ENCODE results near the gene CTNNAL1. TPM values are rescaled to one million over a fixed set of nuclear protein-coding genes. Genes with fewer than 3 reads are reported as not detected.

Gene CTNNAL1
- total and polyA plus RNA-seq, 2 of the 8 experiments (the other 6 are each of a cell fraction or from before 2014, with no cell fraction given), result 23.2 to 66.1 TPM

DNA sequence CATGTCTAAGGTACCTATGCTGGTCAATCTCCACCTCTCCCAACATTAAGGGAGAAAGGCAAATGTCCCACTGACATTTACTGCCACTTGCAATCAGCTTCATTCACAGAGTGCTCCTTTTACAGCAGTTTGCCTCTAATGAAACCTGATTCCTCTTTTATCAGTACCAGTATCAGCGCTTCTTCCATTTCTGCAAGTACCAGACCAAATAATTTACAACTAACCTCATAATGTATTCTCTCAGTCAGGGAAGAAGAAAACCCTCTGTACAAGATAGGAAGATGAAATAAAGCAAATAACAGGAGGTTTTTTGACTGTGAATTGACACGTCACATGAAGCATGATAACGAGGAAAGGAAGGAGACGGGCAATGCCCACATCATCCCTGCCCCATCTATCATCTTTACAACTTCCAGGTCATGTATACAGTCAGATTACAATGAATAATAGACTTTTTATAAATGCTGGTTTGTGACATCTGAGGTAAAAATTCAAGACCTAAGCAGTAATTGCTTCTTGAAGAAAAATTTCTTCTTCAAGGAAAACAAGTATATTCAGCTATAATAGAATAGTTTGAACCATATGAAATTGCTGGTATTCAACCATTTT, 57.2 kb downstream of the CTNNAL1 start (continued):
- TF ChIP-seq RAD21 (IDR thresholded peaks at IDR 0.05 in 1 of 2, conservative IDR thresholded peaks at IDR 0.05 in 1 of 2; ENCODE audit: low read depth in 2 of 2, low read length in 2 of 2), result no peak
